Fibroblast of the aortic adventitia (primary cell): ENCODE results near the gene VWF. TPM values are rescaled to one million over a fixed set of nuclear protein-coding genes. Genes with fewer than 3 reads are reported as not detected.

ENCODE experiments used
- DNase-seq: peaks from one replicate; pipeline ENCODE4 v3.0.0-alpha.2; 2010; ENCODE audit warnings: low read depth
- H3K4me3 ChIP-seq: 2 replicates; pipeline ENCODE4 v1.5.1; 2011; ENCODE audit warnings: low read depth, mild to moderate bottlenecking, control low read depth, low read length, moderate library complexity
- CTCF ChIP-seq: IDR thresholded peaks from 2 replicates; pipeline ENCODE4 v1.5.1; 2011; ENCODE audit warnings: mild to moderate bottlenecking, low read length, control low read depth, inconsistent platforms; ENCODE audit not compliant: insufficient read depth
- total RNA-seq: library from RNA; depleted of rRNA; stranded (reverse); fragments of >200 nt; gene quantifications from 2 replicates; pipeline ENCODE4 v1.2.3, GENCODE V29; 2012; ENCODE audit warnings: low replicate concordance

The VWF gene
- total RNA-seq, 1 donor, result 1.4 TPM

- DNase-seq, result no peak
- no peak overlapping the region for H3K4me3 ChIP-seq
- TF ChIP-seq CTCF, result no peak
Measured at GRCh38 chr12:5984873-5985272, 139.6 kb downstream of the VWF start.

GRCh38 chr12:5982106-5982505 lies 142.4 kb downstream of the VWF start:
- no peak overlapping the region for H3K4me3 ChIP-seq
- no peak for TF ChIP-seq CTCF
- no peak for DNase-seq

GRCh38 chr12:5977556-5977955 lies 146.9 kb downstream of the VWF start:
- DNase-seq, result no peak
- TF ChIP-seq CTCF, result no peak
- no peak overlapping the region for H3K4me3 ChIP-seq

GRCh38 chr12:5976711-5977110 lies 147.8 kb downstream of the VWF start:
- no peak for DNase-seq
- H3K4me3 ChIP-seq, result no peak overlapping the region
- no peak for TF ChIP-seq CTCF

GRCh38 chr12:5976196-5976595 lies 148.3 kb downstream of the VWF start:
- H3K4me3 ChIP-seq, result no peak overlapping the region
- TF ChIP-seq CTCF, result no peak
- DNase-seq, result no peak

- no peak for TF ChIP-seq CTCF
- no peak overlapping the region for H3K4me3 ChIP-seq
- no peak for DNase-seq
Measured at GRCh38 chr12:5973461-5974115, 150.9 kb downstream of the VWF start.

GRCh38 chr12:5972387-5972786 lies 152.1 kb downstream of the VWF start:
- no peak for TF ChIP-seq CTCF
- no peak overlapping the region for H3K4me3 ChIP-seq
- DNase-seq, result no peak
